ENCODE results near the gene HM13.
"Not testable (repeated sequence)": the region's sequence is repeated elsewhere in the genome, so short reads cannot be mapped to it uniquely, and the experiment has no call there.

The HM13 gene

GRCh38 chr20:31514154-31515071 is at the start of gene HM13:
TSS of gene HM13 (plus strand) at chr20:31514442. CDS start at chr20:31514552, 110 bp downstream.
- peak; percentile 89 for DNase-seq

- DNase-seq, result not testable (repeated sequence)
Observed at GRCh38 chr20:31470946-31471345, 43.3 kb upstream of the HM13 start.

- DNase-seq, result no peak
Observed at GRCh38 chr20:31472395-31473330, 41.6 kb upstream of the HM13 start.

- no peak for DNase-seq
Observed at GRCh38 chr20:31473331-31474096, 40.7 kb upstream of the HM13 start.

GRCh38 chr20:31474097-31474436 is 40.2 kb upstream of the HM13 start:
- no peak for DNase-seq

- DNase-seq, result no peak
Observed at GRCh38 chr20:31474758-31475427, 39.3 kb upstream of the HM13 start, which contains the start of the genes DEFB124 and REM1. TSS of gene DEFB124 (minus strand) at chr20:31475127. CDS start at chr20:31473013, 2,114 bp downstream. TSS of gene REM1 (plus strand) at chr20:31475288. CDS start at chr20:31476446, 1,158 bp downstream.

- DNase-seq, result no peak
Observed at GRCh38 chr20:31475472-31476293, 38.6 kb upstream of the HM13 start.

- DNase-seq, result no peak
Observed at GRCh38 chr20:31476294-31476585, 38.0 kb upstream of the HM13 start.

GRCh38 chr20:31476643-31477215 is 37.5 kb upstream of the HM13 start:
- DNase-seq, result no peak

GRCh38 chr20:31484001-31484400 is 30.2 kb upstream of the HM13 start:
- DNase-seq, result peak; percentile 52

- DNase-seq, result peak; percentile 85
Observed at GRCh38 chr20:31485450-31486339, 28.5 kb upstream of the HM13 start.

GRCh38 chr20:31488115-31488514 is 26.1 kb upstream of the HM13 start:
- no peak for DNase-seq

- no peak for DNase-seq
Observed at GRCh38 chr20:31489152-31489551, 25.1 kb upstream of the HM13 start.

- no peak for DNase-seq
Observed at GRCh38 chr20:31490752-31491151, 23.5 kb upstream of the HM13 start.

GRCh38 chr20:31494131-31494530 is 20.1 kb upstream of the HM13 start:
- DNase-seq, result peak; percentile 57

- DNase-seq, result peak; percentile 35
Observed at GRCh38 chr20:31496761-31497295, 17.4 kb upstream of the HM13 start.

- peak; percentile 92 for DNase-seq
Observed at GRCh38 chr20:31497838-31498540, 16.3 kb upstream of the HM13 start.

GRCh38 chr20:31500527-31500926 is 13.7 kb upstream of the HM13 start:
- no peak for DNase-seq
